B cell (primary cell): ENCODE results near the gene NSF. TPM values are rescaled to one million over a fixed set of nuclear protein-coding genes. Genes with fewer than 3 reads are reported as not detected.
A peak's percentile ranks its signal among the peaks of the same experiment; 100 is the strongest.

Source experiments
- ATAC-seq: fragments of 200-7000 bp; cut with Tn5 transposase; one replicate; pipeline ENCODE4 v1.10.0; 2021; ENCODE audit warnings: low read depth, mild to moderate bottlenecking, moderate number of reproducible peaks, moderate library complexity
- CTCF ChIA-PET: fragments of 350-600 bp; sonication (Branson Sonifier 250); formaldehyde crosslinking; loops from one replicate; lab custom pipeline; 2021; ENCODE audit warnings: antibody characterized with exemption, inconsistent platforms; lab: Charles Lee
- POLR2A ChIA-PET: fragments of 350-600 bp; sonication (Branson Sonifier 250); formaldehyde crosslinking; loops from one replicate; lab custom pipeline; 2021; ENCODE audit warnings: antibody characterized with exemption; lab: Charles Lee
- DNase-seq: peaks from one replicate; pipeline ENCODE4 v3.0.0; 2013
- H2AFZ ChIP-seq: 2 replicates; pipeline ENCODE4 v1.6.1; 2012; ENCODE audit warnings: mild to moderate bottlenecking, low read depth, low read length; ENCODE audit not compliant: insufficient read depth, poor library complexity, severe bottlenecking
- H3K27ac ChIP-seq, 2 donors: 1 replicate in 1 of 2; 2 replicates in 1 of 2; pipeline ENCODE4 v1.5.1; 2012 to 2013; ENCODE audit warnings: low read length in 2 of 2, mild to moderate bottlenecking in 2 of 2, moderate library complexity in 1 of 2
- H3K27me3 ChIP-seq, 4 experiments: fragments of 200-600 bp in 1 of 4; sonication (generic) in 1 of 4; replicated peaks in 1 of 4; 1 replicate in 2 of 4; 2 replicates in 2 of 4; pipeline versions ENCODE4 v1.6.1 to v1.7.0; 2013 to 2016; ENCODE audit warnings: low read length in 3 of 4, mild to moderate bottlenecking in 2 of 4, mixed read lengths in 1 of 4, moderate library complexity in 1 of 4; ENCODE audit not compliant: insufficient read depth in 4 of 4, control insufficient read depth in 3 of 4; ENCODE audit errors: control extremely low read depth in 1 of 4
- H3K36me3 ChIP-seq, 2 experiments: replicated peaks in 1 of 2; 1 replicate in 1 of 2; 2 replicates in 1 of 2; pipeline versions ENCODE4 v1.6.1 to v1.7.1; 2013; ENCODE audit warnings: low read length in 1 of 2; ENCODE audit not compliant: insufficient read depth in 2 of 2, control insufficient read depth in 1 of 2; ENCODE audit errors: control extremely low read depth in 1 of 2, extremely low read depth in 1 of 2
- H3K4me1 ChIP-seq, 2 donors: fragments of 200-600 bp in 1 of 2; sonication (generic) in 1 of 2; 1 replicate in 1 of 2; 2 replicates in 1 of 2; pipeline versions ENCODE4 v1.5.1 to v1.6.1; 2013 to 2017; ENCODE audit warnings: low read length in 2 of 2; ENCODE audit not compliant: control insufficient read depth in 2 of 2, insufficient read depth in 2 of 2
- H3K4me2 ChIP-seq: replicated peaks from 2 replicates; pipeline ENCODE3; 2012; ENCODE audit warnings: mild to moderate bottlenecking, low read depth, low read length; ENCODE audit not compliant: poor library complexity, severe bottlenecking
- H3K4me3 ChIP-seq, 5 experiments: fragments of 200-600 bp in 1 of 5; sonication (generic) in 1 of 5; 1 replicate in 3 of 5; 2 replicates in 2 of 5; pipeline versions ENCODE4 v1.5.1 to v1.7.0; 2011 to 2016; ENCODE audit warnings: low read length in 4 of 5, mild to moderate bottlenecking in 4 of 5, low read depth in 2 of 5, control low read depth in 1 of 5, moderate library complexity in 1 of 5; ENCODE audit not compliant: insufficient read depth in 1 of 5; ENCODE audit errors: control extremely low read depth in 1 of 5, extremely low read depth in 1 of 5
- H3K79me2 ChIP-seq: fragments of 200-600 bp; sonication (generic); one replicate; pipeline ENCODE4 v1.6.0; 2016; ENCODE audit warnings: low read length; ENCODE audit not compliant: control insufficient read depth, insufficient read depth
- H3K9ac ChIP-seq: fragments of 200-600 bp; sonication (generic); 2 replicates; pipeline ENCODE4 v1.6.1; 2017; ENCODE audit warnings: mild to moderate bottlenecking, low read length, moderate library complexity
- H3K9me3 ChIP-seq, 3 donors: one replicate each; pipeline versions ENCODE4 v1.6.1 to v1.7.1; 2013; ENCODE audit warnings: low read length in 2 of 3; ENCODE audit not compliant: control insufficient read depth in 2 of 3, insufficient read depth in 1 of 3; ENCODE audit errors: control extremely low read depth in 1 of 3
- H4K20me1 ChIP-seq: 2 replicates; pipeline ENCODE4 v1.6.0; 2012; ENCODE audit warnings: mild to moderate bottlenecking, low read length; ENCODE audit not compliant: insufficient read depth, control insufficient read depth, poor library complexity, severe bottlenecking
- H3K27ac Mint-ChIP-seq: one replicate; pipeline ENCODE4 v1.8.0; 2021; ENCODE audit warnings: mixed read lengths
- H3K27me3 Mint-ChIP-seq: one replicate; pipeline ENCODE4 v1.8.0; 2021; ENCODE audit warnings: mixed read lengths
- H3K4me1 Mint-ChIP-seq: one replicate; pipeline ENCODE4 v1.8.0; 2021; ENCODE audit warnings: mixed read lengths
- H3K4me3 Mint-ChIP-seq: one replicate; pipeline ENCODE4 v1.8.0; 2021; ENCODE audit warnings: mixed read lengths
- H3K9me3 Mint-ChIP-seq: one replicate; pipeline ENCODE4 v1.8.0; 2022; ENCODE audit warnings: mixed read lengths; ENCODE audit not compliant: insufficient read depth
- CTCF ChIP-seq: fragments of 200-600 bp; IDR thresholded peaks from one replicate; pipeline ENCODE4 v1.8.0; 2022; ENCODE audit warnings: antibody characterized with exemption, mild to moderate bottlenecking
- EZH2 ChIP-seq: IDR thresholded peaks from 2 replicates; pipeline ENCODE4 v1.6.1; 2012; ENCODE audit warnings: borderline replicate concordance, low read depth, mild to moderate bottlenecking, moderate library complexity, low read length; ENCODE audit not compliant: insufficient read depth, poor library complexity, severe bottlenecking
- WGBS: methylation state at CpG from one replicate; pipeline ENCODE4 v1.1.5; 2013; ENCODE audit warnings: missing lambda C conversion rate; ENCODE audit not compliant: insufficient coverage; 5-methylcytosine and 5-hydroxymethylcytosine counted together
- intact Hi-C: fragments of 100-400 bp; cut with micrococcal nuclease; formaldehyde crosslinking; loops from one replicate; pipeline ENCODE4 v1.10.0; 2022
- polyA plus RNA-seq: library from polyadenylated mRNA; depleted of rRNA; stranded (reverse); fragments of >200 nt; gene quantifications from 2 replicates; pipeline ENCODE4 v1.2.3, GENCODE V29; 2012
- total RNA-seq, 2 donors: library from RNA; stranded (reverse); fragments of 120-200 nt in 1 of 2; gene quantifications; 1 replicate in 1 of 2; 2 replicates in 1 of 2; pipeline versions ENCODE4 v1.2.3 to v1.2.4, GENCODE V29; 2013 to 2022

NSF gene
- total and polyA plus RNA-seq, 2 donors (not counting 1 experiment from before 2014, with no cell fraction given) = 10.9 to 91.0 TPM

- H3K4me1 ChIP-seq = peaks cover 16 to 19% of the 10 kb centered on the region in 2 donors
- WGBS = 93% methylated on average over 2 of the region's 3 CpGs
- no peak overlapping the region for H3K4me2 ChIP-seq
- no peaks in the 10 kb centered on the region for H4K20me1 ChIP-seq
- no peak overlapping the region for H3K27ac ChIP-seq
- H2AFZ ChIP-seq = no peak overlapping the region
- peaks cover 0 to 6% of the 10 kb centered on the region in 2 experiments for H3K36me3 ChIP-seq
- H3K4me1 Mint-ChIP-seq = peaks cover 26% of the 10 kb centered on the region
- H3K79me2 ChIP-seq = no peaks in the 10 kb centered on the region
- CTCF ChIA-PET = interaction anchor here (1.7 kb wide), 1 partner anchor 15 kb away, joined by 5 read pairs; no protein-coding TSS in a partner anchor
- DNase-seq = no peak
- no peaks in the 10 kb centered on the region for H3K27me3 ChIP-seq
- no peak overlapping the region for H3K9ac ChIP-seq
- intact Hi-C loops = no loop called here
- no peak overlapping the region for H3K4me3 Mint-ChIP-seq
- H3K27me3 Mint-ChIP-seq = no peaks in the 10 kb centered on the region
- peak overlapping the region; percentile 8 for H3K27ac Mint-ChIP-seq
- ATAC-seq = no peak
- H3K4me3 ChIP-seq = no peak overlapping the region
- no peaks in the 10 kb centered on the region for H3K9me3 Mint-ChIP-seq
- TF ChIP-seq EZH2 = no peak
- no peak for TF ChIP-seq CTCF
- no peaks in the 10 kb centered on the region for H3K9me3 ChIP-seq
- POLR2A ChIA-PET = no interaction called here
These were observed 135.7 kb downstream of the NSF start for GRCh38 chr17:46726206-46726605.

GRCh38 chr17:46727572-46728348 lies 137.3 kb downstream of the NSF start:
- CTCF ChIA-PET = interaction anchor here (0.9 to 1.7 kb wide), 2 partner anchors 10 to 14 kb away, joined by 4 to 5 read pairs; no protein-coding TSS in a partner anchor

More at GRCh38 chr17:46727572-46728348, 137.3 kb downstream of the NSF start:
- intact Hi-C loops = no loop called here
- WGBS = no CpG with 5 or more reads among the region's 4 CpGs
- peaks cover 0 to 7% of the 10 kb centered on the region in 2 experiments for H3K36me3 ChIP-seq
- no peaks in the 10 kb centered on the region for H4K20me1 ChIP-seq
- DNase-seq (no peak), ATAC-seq (no peak)
- no peak overlapping the region for H2AFZ ChIP-seq
- Mint-ChIP-seq H3K9me3 (no peaks in the 10 kb centered on the region), H3K4me3 (no peak overlapping the region), H3K27ac (no peak overlapping the region), H3K27me3 (no peaks in the 10 kb centered on the region), H3K4me1 (peaks cover 19% of the 10 kb centered on the region)
- no peaks in the 10 kb centered on the region for H3K27me3 ChIP-seq
- POLR2A ChIA-PET = no interaction called here
- no peaks in the 10 kb centered on the region for H3K79me2 ChIP-seq
- H3K4me1 ChIP-seq = peaks cover 10 to 11% of the 10 kb centered on the region in 2 donors
- H3K4me2 ChIP-seq = no peak overlapping the region
- no peak overlapping the region for H3K4me3 ChIP-seq
- H3K9ac ChIP-seq = no peak overlapping the region
- H3K27ac ChIP-seq = no peak overlapping the region
- H3K9me3 ChIP-seq = no peaks in the 10 kb centered on the region
- TF ChIP-seq EZH2 (no peak), CTCF (no peak)
